GM19023 (cell line): ENCODE measurements around the gene GDAP2.
A peak's percentile ranks its signal among the peaks of the same experiment; 100 is the strongest.
"Not testable (repeated sequence)": the region's sequence is repeated elsewhere in the genome, so short reads cannot be mapped to it uniquely, and the experiment has no call there.

Source experiments
- ATAC-seq: cut with Tn5 transposase; IDR thresholded peaks from one replicate; pipeline ENCODE4 v1.9.1; 2021; ENCODE audit warnings: mild to moderate bottlenecking, moderate library complexity; ENCODE audit not compliant: unreplicated experiment

GDAP2 gene, protein sequence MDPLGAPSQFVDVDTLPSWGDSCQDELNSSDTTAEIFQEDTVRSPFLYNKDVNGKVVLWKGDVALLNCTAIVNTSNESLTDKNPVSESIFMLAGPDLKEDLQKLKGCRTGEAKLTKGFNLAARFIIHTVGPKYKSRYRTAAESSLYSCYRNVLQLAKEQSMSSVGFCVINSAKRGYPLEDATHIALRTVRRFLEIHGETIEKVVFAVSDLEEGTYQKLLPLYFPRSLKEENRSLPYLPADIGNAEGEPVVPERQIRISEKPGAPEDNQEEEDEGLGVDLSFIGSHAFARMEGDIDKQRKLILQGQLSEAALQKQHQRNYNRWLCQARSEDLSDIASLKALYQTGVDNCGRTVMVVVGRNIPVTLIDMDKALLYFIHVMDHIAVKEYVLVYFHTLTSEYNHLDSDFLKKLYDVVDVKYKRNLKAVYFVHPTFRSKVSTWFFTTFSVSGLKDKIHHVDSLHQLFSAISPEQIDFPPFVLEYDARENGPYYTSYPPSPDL

DNA sequence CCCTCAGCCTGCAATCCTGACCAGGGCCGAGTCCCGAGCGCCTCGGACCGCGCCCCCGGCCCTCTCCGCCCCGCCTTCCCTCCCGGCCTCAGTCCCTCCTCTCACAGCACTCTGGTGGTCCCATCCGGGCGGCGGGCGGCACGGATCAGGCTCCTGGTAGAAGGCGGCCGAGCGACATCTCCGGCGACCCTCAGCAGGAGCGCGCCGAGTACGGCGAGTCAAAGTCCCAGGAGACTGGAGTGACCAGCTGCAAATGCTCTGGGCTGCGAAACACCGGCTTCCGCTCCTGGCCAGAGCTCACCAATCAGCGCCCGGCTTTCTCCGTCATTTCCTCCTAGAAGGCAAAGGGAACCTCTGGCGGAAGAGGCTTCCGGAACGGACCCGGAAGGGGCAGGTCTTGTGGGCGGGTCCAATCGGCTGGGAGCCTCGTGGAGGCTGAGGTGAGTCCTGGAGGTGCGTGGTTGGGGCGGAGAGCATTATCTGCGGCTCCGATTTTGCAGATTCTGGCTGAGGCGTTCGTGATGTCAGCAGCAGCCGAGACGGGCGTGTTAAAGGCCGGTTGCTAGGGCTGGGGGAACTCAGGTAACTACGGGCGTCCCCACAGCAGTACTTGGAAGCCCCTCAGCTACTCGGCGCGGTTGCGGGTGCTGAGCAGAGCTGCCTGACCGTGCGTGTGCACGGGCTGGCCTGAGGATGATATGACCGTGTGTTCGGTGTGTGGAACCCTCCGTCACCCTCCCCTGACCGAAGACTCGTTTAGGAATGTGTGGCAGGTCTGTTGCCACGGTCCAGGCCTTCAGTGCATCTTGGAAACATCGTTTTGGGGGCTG lies at the start of gene GDAP2, which contains the start of gene WDR3:
Gene GDAP2, minus strand, starts transcription at position 279 of the 830 bp plus-strand sequence. CDS start 9,264 bp downstream, outside the sequence.
Gene WDR3, plus strand, starts transcription at position 397 of the 830 bp plus-strand sequence. CDS start 3,581 bp downstream, outside the sequence.
- ATAC-seq, result peak; percentile 94

DNA sequence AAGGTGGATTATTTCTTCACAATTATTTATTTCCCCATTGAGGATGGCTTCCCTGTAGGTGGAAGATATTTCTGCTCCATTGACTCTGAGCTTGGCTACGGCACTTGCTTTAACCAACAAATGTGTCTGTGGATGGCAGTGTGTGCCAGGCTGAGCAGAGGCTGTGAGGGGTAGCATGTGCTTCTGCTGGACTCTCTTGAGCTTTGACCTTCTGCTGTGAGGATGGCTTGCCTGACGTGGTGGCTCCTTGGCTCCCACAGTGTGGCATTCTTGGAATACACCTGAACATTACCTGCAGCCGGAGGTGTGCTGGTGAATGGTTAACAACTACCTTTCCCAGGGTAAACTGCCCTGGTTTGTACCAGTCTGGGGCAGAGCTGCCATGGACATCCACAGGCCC lies 47.0 kb upstream of the GDAP2 start:
- ATAC-seq, result no peak

DNA sequence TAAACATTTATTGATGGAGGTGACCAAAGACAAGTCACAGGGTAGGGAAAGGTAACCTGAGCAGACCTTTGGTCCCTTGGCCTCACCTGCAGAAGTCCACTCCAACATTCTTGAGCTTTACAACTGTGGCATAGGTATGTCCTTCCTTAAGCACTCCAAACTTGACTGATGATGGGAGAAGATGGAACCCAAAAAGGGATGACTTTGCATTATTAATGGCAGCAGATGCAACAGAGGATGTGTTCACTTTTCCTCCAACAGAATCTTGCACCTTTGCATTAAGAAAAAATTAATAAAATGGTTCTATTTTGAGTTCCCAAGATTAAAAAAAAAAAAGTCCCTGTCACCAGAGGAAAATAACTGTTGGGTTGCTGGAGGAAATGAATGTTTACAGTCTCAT lies 42.4 kb upstream of the GDAP2 start:
- ATAC-seq, result no peak

DNA sequence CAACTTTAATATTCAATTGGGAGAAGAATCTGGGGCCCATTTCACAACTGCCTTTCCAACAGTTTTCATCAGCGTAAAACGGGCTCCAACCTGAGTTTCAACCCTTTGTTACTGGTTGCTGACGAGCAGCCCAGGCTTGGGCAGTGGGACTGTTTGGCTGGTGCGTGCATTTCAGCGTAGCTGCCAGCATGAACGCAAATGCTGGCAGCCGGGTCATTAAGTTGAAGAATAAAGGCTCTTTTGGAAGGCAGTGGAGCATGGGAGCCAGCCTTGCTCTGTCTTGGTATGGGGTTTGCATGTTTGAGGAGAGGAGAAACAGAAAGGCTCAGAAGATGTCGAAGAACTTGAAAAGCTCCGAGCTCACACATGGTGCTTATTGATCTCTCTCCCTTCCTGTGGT lies 40.8 kb upstream of the GDAP2 start:
- ATAC-seq, result no peak

DNA sequence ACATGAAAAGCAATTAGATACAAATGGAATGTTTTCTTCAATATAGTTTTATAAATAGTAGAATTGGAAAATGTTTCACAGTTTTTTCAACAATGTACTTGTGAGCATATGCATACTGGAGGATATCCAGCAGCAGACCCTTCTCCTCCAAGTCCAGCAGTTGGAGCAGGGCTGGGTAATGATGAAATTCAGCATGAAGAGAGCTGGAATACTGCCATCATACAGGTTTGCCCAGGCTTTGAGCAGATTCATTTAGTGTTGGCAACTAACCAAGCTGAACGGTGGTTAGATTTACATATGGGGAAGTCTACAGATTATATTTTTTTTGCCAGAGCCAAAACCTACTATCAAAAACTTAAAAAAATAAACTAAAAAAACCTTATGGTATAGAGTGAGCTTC lies 38.5 kb upstream of the GDAP2 start:
- ATAC-seq, result no peak

DNA sequence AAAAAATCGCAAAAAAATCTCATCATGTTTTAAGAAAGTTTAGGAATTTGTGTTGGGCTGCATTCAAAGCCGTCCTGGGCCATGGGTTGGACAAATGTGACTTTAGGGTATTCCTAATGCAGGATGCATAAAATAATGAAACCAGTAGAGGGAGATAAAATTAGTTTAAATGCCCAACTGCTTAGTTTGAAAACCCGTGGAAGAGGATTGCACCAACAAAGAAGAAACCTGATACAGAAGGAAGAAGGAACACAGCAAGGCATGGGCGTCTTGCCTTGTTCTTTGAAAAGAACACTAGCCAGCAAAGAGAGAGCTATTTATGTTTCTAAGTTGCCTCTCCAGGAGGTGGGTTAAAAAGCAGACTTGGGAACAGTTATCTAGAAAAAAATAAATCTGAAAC lies 38.1 kb upstream of the GDAP2 start:
- no peak for ATAC-seq

DNA sequence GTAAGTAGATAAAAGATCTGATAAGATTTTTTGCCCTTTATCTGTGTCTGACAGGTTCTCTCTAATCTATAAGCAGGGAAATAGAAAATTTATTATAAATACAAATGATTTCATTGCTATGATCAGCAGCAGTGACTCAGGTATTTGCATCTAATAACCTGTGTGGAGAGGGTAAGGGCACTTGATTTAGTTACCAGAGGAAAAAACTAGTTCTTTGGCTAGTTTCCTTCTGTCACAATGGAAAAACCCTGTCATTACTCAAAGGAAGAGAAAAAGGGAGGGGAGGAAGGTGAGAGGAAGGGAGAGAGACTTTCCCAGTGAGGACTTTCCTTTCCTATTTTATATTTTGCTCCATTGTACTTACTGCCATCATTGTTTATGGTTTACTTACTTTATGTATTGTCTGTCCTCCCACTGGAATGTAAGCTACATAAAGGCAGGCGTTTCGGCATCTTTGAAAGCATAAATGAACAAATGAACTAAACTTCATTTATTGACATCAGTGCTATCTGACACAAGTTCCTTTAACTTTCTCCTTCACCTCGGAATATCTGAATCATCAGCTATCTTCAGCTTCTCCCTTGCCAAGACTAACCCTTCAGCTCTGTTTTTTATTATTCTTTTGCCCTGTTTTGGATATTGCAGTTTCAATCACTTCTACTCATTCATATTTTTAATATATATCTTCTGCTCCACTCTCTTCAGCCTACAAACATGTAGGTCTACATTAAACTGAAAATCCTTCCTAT lies 35.0 kb upstream of the GDAP2 start:
- no peak for ATAC-seq

DNA sequence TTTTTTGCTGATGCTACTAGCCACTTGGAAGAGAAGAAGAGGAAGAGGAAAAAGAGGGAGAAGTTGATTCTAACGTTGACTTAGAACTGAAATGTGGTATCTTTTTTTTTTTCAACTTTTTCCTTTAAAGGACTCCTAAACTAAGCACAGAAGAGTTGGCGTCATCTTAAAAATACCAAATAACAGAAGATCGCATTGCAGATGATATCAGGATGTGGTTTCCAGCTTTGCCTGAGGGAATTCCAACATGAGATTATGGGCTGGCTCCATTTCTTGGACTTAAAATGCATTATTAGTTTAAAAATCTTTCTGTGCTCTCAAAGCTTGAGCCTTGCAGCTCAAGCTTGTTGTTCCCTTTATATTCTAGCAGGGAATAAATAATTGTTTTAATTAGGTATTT lies 29.9 kb upstream of the GDAP2 start:
- no peak for ATAC-seq

DNA sequence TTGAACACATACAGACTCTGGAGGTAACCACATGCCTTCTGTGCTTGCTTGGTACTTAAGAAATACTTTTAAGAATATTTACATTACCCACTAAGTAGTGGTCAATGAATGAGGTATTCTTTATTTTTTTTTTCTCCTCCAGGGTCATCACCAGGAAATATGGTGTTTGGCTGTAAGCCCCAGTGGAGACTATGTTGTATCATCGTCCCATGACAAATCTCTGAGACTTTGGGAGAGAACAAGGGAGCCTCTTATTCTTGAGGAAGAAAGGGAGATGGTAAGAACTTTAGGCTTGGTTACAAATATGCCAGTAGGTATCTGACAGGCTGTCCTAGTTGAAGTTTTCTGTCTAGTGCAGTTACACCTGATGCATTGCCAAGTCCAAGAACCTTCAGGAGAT lies 23.0 kb upstream of the GDAP2 start:
- ATAC-seq, result no peak

DNA sequence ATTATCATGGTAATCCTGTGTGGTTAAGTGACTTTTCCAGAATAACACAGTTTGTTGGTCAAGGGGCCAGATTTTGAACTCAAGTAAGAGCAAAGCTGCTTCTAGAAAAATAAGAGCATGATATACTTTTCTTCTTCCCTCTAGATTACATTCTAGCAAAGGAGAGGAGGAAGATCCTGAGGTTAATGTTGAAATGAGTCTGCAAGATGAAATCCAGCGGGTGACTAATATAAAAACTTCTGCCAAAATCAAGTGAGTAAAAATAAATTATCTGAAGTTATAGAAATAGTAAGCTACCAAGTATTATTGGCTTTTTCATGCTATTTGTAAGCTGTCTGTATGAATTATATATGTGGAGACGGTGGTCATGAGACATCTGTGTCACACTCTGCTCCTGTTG lies 12.9 kb upstream of the GDAP2 start:
- no peak for ATAC-seq

DNA sequence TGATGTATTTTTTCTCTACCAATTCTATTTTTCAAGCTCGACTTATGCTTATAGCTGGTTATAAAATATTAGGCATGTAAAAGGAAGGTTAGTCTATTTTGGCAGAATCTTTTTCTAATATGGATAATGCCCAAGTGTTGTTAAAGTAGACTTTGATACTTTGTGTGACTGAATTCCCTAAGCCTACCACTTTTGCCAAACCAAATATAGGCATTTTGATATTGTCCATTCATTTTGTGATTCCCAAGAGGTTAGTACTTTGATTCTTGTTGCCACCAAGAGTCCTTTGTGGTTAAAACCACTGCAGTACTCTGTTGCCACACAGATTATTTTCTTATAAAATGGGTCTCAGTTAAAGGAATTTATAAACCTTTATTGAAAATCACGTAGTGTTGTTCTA lies 4.3 kb upstream of the GDAP2 start:
- ATAC-seq, result no peak

DNA sequence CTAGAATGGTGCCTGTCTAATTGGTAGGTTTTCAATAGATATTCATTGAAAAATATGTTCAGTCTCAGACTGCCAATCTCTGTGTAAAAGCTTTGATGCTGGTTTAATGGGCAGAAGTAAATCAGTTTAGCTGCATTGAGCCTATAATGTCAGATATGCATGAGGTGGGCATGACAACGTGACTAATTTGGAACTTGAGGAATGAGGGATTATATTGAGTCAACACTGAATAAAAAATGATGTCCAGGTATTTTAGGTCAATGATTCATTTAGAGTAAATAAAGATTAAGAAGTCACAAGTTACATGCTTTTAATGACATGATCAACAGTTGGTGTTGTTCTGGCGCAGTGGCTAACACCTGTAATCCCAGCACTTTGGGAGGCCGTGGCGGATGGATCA lies 3.2 kb upstream of the GDAP2 start:
- ATAC-seq, result no peak

DNA sequence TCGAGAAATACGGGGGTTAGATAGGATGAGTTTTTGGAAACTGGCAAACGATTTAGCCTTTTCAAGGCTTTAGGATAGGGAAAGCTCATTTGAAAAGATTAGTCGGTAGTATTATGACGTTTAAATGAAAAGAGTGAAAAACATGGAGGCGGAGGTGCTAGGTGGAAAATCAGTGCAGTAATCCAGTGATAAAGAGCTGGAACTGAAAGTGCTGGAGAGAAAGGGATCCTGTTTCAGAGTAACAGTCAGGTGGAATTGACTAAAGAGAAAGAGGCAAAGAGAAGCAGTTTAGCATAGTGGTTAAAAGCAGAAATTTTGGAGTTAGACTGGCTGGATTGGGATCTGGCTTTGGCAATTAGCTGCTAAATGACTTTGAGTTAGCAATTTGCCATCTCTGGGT lies 1.1 kb upstream of the GDAP2 start:
- no peak for ATAC-seq

DNA sequence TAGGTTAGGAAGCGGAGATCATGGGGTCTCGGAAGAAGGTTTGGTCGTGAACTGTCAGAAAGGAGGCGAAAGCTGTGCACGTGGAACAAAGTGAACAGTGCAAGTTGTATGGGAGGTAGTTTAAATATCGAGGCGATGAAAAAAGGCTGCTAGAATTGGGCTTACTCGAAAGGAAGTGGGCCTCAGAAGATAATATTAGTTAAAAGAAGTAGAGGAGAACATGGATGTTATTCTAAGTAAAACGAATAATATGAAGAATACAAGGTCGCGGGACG lies 689 bp upstream of the GDAP2 start:
- no peak for ATAC-seq

DNA sequence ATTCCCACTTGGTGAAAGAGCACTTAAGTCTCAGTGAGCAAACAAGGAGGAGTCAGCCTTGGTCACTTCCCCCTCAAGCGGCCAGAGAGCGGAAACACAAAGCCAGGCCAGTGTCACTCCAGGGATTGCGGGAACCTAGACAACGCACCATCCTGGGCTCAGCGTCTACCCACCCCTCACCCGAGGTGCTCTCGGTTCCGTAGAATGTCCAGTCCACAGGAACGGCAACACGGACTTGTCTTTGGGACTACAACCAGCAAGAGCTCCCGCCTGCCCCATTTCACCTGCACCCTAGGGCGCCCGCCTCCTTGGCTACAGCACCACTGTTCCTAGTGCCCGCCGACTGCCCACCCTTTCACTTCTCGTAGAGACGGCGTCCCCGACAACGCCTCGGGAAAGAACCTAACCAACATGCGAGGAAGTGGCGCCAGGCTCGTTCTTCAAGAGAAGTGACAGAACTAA lies 509 bp downstream of the GDAP2 start:
- peak; percentile 44 for ATAC-seq

DNA sequence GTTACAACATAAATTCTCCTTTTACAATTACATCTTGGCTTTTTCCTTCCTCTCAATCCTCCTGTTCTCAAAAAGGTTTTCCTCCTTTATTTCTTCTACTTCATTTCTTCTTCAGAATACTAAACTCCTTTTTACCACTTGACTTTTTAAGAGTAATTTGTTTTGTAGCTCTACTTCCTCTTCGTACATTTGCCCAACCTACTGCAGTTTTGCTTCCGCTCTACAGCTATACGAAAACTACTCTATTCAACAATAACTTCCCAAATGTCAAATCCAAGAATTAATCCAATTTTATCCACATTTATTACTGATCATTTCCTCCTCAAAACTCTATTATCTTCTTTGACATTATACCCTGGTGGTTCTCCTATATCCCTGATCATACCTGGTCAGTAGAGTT lies 3.4 kb downstream of the GDAP2 start:
- ATAC-seq, result no peak

DNA sequence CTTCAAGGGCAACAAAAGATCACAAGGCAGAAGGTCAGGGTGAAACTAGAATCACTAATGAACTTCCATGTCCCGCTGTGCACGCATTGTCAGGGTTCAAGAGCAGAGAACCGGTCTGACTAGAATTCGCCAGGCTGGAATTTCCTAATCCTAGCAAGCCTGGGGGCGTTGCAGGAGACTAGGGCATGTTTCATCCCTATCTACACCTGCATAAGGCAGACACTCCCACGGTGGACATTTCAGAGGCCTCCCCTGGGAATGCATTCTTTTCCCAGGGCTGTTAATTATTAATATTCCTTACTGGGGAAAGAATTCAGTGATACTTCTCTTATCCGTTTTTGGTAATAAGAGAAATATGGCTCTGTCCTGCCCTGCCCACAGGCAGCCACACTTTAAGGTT lies 6.7 kb downstream of the GDAP2 start:
- ATAC-seq, result not testable (repeated sequence)

DNA sequence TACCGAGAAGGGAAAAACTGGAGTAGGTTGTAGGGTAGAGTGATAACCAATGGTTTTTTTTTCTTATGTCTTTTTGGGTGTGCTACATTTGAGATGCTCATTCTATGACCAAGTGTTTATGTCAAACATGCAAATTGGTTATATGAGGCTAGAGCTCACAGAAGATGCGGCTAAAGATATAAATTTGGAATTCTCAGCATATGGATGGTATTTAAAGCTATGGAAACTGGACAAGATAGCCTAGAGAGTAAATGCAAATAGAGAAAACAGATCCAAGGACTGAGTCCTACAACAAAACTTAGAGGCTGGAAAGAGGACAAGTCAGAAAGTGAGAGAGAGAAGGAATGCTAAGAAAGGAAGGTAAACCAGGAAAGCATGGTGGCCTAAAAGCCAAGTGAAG lies 7.4 kb downstream of the GDAP2 start:
- ATAC-seq, result no peak

DNA sequence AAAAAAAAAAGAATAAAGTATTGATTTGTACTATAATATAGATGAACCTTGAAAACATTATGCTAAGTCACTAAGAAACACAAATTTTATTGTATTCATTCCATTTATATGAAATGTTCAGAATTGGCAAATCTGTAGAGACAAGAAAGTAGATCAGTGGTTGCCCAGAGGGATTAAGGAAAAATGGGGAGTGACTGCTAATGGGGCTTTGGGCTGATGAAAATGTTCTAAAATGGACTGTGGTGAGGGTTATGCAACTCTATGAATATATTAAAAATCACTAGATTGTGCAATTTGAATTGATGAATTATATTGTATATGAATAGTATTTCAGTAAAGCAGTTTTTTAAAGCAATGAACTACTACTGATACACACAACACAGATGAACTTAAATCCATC lies 10.0 kb downstream of the GDAP2 start:
- no peak for ATAC-seq

DNA sequence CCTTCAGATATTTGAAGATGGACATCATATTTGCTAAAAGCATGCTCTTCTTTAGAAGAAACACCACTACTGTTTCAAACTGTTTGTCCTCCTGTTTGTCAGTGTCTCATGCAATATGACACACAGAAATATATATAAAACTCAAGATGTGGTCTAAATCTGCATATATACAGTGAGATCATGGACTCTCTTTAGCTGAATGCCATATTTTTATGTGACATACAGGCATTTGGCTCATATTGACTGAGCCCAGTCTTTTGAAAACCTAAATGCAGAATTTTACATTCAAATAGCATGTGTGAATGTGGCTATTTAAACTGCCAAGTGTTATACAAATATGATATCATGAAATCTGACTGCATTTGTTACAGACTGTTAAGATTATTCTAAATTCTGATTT lies 18.4 kb downstream of the GDAP2 start:
- ATAC-seq, result no peak

DNA sequence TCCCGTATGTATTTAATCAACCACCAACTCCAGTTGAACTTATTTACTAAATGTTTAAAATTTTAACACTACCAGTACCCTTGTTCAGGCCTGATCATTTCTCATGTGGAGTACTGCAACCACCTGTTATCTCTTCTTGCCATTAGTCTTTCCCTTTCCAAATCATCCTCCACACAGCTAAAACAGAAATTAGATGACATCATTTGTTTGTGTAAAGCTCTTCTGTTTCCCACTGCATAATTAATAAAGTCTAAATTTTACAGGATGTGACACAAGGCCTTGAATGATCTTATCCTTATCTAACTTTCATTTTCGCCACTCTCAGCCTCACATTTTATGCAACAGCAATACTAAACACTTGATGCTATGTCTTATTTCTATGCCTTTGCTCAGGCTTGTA lies 24.4 kb downstream of the GDAP2 start:
- ATAC-seq, result no peak
